HG02642 (cell line): ENCODE results near the gene SRXN1.

Source experiments
- ATAC-seq: cut with Tn5 transposase; IDR thresholded peaks from one replicate; pipeline ENCODE4 v1.9.1; 2021; ENCODE audit warnings: mild to moderate bottlenecking; ENCODE audit not compliant: unreplicated experiment, poor library complexity

The SRXN1 gene

DNA sequence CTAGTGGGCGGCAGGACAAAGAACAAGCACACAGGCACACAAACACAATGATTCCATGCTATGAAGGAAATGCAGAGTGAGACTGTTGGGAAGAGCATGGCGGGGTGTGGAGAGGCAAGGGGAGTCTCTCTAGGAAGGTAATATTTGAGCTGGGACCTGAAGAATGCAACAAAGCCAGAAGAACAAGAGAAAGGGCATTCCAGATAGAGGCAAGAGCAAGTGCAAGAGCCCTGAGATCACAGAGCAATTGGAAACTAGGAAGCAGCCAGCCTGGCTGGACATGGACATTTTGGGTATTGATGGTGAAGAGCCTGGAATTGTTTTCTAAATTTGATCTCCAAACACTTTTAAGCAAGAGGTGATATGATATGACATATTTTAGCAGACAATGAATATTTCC, 15.4 kb downstream of the SRXN1 start:
- ATAC-seq: no peak

- no peak for ATAC-seq
Measured at GRCh38 chr20:635893-636338, 17.1 kb downstream of the SRXN1 start.

- no peak for ATAC-seq
Measured at GRCh38 chr20:635028-635892, 17.7 kb downstream of the SRXN1 start.

- ATAC-seq: no peak
Measured at GRCh38 chr20:634148-634925, 18.7 kb downstream of the SRXN1 start.

DNA sequence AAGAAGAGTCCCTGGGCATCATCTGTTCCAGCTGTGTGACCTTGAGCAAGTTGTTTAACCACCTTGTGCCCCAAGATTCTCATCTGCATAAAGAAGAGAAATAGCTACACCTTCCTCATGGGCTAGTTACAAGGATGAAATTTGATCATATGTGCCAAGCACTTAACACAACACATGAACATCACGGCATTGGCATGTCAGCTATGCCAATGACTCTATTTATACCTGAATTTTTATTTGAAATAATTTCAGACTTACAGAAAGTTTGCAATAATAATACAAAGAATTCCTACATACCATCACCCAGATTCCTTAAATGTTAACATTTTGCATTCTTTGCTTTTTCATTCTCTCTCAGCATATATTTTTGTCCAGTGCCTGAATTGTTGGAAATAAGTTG, 21.9 kb downstream of the SRXN1 start:
- ATAC-seq: no peak

DNA sequence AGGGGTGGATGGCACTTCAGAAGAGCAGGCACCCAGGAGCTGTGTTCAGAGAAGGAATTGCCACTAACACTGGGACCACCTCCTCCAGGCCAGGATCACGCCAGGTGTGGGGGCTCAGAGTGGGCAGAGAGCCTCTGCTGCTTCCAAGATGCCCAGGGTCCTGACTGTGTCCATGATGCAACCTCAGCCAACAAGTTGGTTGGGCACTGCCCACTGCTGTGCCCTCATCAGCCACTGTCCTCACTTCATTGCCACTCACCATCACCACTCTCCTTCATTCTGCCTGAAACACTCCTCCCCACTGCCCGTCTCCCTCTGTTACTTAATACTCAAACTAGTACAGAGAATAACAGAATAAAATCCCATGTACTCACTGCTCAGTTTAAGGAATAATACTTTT, 26.4 kb downstream of the SRXN1 start:
- no peak for ATAC-seq

GRCh38 chr20:625360-625932, 27.6 kb downstream of the SRXN1 start:
- no peak for ATAC-seq

DNA sequence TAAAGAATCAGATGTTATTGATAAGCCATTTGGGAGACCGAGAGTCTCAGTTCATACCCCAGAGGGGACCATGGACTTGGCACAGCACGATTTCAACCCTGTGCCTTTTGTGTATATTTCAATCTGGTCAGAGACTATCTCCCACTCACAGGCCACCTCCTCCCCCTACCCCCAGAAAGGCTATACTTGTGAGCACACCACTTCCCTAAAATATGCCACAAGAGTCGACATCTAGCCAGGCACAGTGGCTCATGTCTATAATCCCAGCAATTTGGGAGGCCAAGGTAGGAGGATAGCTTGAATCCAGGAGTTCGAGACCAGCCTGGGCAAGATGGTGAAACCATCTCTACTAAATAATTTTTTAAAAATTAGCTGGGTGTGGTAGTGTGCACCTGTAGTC, 29.3 kb downstream of the SRXN1 start:
- no peak for ATAC-seq

- ATAC-seq: no peak
Measured at GRCh38 chr20:623021-623420, 30.0 kb downstream of the SRXN1 start.

- no peak for ATAC-seq
Measured at GRCh38 chr20:622161-622560, 30.8 kb downstream of the SRXN1 start.

DNA sequence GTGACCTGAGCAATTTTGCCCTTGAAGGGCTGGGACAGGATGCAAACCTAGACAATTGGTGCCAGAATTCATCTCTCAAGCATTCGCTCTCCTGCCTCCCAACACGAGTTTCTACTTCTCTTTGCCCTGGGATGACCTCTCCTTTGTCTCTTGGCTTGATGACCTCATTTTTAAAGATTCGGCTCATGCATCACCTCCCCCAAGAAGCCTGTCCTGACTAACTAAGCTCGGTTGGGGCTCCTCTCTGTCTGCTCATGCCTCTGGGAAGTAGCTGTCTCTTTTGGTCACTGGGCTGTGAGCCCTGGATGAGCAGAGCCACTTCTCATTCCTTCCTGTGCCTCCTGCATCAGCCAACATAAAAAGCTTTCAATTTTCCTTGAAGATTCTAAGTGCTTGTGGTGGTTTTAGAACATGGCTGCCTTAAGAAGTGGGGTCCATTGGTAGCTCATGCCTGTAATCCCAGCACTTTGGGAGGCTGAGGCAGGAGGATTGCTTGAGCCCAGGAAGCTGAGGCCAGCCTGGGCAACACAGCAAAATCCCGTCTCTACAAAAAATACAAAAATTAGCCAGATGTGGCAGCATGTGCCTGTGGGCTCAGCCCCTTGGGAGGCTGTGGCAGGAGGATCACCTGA, 31.8 kb downstream of the SRXN1 start:
- no peak for ATAC-seq

GRCh38 chr20:620246-620645, 32.8 kb downstream of the SRXN1 start:
- no peak for ATAC-seq

DNA sequence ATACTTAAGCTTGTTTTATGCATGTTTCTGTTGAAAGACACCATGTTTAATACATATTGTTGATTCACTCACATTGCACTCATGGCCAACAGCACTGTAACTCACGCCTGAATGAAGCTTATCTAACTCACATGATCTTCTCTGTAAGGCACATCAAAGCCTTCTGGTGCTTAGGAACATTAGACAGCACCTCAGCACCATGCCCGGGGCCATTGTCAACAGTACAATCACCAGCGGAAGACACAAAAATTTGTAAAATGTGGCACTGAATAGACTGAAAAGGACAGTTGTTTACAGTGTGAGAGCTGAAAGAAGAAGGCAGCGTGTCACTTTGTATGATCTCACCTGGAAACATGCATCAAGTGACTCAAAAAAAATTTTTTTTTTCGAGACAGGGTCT, 34.0 kb downstream of the SRXN1 start:
- ATAC-seq: no peak

- no peak for ATAC-seq
Measured at GRCh38 chr20:617934-618690, 34.9 kb downstream of the SRXN1 start.

GRCh38 chr20:615514-615913, 37.5 kb downstream of the SRXN1 start:
- ATAC-seq: no peak

DNA sequence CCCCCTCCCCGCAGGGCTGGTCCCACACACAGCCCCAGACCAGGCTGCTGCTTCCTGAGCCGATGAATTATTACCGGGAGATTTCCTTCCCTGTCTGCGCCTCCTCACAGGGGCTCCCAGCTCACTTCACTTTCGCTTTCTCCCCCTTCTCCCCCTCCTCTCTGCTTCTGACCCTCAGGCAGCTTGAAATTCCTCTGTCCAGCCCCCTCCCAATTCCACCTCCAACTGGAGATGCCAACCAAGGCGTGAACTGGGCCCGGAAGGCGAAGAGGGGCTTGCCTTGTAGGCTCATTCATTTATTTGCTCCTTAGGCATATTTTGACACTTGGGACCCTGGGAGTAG, 41.2 kb downstream of the SRXN1 start:
- no peak for ATAC-seq

DNA sequence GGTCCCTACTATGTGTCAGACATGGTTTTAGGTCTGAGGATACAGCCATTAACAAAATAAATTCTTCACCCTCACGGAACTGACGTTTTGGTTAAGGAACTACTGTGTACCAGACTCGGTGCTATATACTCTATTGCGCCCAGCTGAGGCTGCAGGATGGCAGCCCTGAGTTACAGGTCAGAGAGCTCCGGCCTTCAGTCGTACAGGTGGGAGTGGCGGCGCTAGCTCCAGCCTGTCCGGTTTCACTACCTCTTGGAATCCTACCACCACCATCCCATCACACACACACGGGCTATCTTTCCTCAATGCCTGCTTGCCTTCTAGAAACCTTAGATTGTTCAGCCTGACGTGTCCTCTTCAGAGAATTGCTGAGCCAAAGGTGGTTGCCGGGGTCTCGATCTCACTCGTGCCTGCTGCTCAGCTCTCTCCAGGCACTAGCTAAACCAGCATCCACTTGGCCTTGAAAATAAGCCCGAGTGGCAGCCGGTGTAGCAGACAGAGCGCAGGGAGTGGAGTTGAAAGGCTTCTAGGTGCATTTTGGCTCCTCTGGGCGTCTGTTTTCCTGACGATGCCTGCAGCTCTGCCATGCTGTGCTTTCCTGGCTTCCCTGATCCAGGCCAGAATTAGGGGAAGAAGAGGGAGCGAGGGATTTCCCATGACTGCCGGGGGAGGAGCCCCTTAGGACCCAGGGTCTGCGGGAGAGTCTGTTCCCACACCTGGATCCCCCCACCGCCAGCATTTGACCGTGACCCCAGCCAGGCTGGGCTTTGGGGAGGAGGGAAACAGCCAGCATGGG, 41.8 kb downstream of the SRXN1 start:
- no peak for ATAC-seq

DNA sequence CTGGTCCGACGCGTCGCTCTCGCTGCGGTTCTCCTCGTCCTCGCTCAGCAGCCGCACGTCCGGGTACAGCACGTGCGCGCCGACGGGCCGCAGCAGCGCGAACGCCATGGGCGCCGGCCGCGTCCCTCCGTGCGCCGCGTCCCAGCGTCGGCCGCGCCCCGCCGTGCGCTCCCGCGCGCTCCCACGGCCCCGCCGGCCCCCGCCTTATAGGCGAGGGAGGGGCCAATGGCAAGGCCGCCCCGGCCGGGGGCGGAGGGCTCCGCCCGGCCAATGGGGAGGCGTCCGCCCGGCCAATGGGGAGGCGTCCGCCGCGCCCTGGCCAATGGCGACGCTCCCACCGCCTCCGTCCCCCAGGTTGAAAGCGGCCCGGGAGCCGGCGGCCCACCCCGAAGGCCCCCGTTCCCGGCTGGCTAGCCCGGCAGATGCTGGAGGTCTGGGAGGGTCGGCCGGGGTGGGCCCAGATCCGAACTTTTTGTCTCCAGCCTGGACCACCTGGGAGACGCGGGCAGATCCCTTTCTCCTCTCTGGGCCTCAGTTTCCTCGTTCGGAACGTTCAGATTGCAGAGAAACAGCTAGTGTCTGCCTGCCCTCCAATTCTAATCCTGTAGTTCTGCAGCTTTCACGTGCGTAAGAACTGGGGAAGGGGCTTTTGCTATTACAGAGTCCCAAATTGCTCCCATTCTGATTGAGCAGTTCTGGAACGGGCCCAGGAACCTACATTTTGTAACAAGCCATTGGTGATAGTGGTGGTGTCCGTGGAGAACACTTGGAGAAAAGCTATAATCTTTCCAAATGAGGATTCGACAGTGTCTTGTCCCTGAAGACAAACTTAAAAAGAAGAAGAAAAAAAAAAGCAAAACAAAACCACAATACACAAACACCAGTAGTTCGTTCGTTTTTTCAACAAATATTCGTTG, 42.6 kb downstream of the SRXN1 start, which contains the start of gene TCF15:
Gene TCF15 (minus strand): TSS at position 180 of the 917 bp plus-strand sequence. CDS start 72 bp downstream, at position 108.
- no peak for ATAC-seq
